VCaP (cell line): ENCODE results near the gene CIT.

Source experiments
- H3K27ac ChIP-seq: fragments of 450-650 bp; 2 replicates; pipeline ENCODE4 v1.5.1; 2017
- CTCF ChIP-seq: fragments of 450-650 bp; conservative IDR thresholded peaks from 2 replicates; pipeline ENCODE4 v1.5.1; 2017; ENCODE audit warnings: mild to moderate bottlenecking, moderate library complexity

CIT gene

GRCh38 chr12:119803381-119803791 is 73.7 kb downstream of the CIT start:
- no peak for TF ChIP-seq CTCF
- no peak overlapping the region for H3K27ac ChIP-seq

GRCh38 chr12:119802472-119802871 is 74.6 kb downstream of the CIT start:
- TF ChIP-seq CTCF: no peak
- H3K27ac ChIP-seq: no peak overlapping the region

GRCh38 chr12:119797090-119797489 is 80.0 kb downstream of the CIT start:
- no peak for TF ChIP-seq CTCF

GRCh38 chr12:119796292-119796691 is 80.8 kb downstream of the CIT start:
- H3K27ac ChIP-seq: no peak overlapping the region
- no peak for TF ChIP-seq CTCF

More at GRCh38 chr12:119797090-119797489, 80.0 kb downstream of the CIT start:
- H3K27ac ChIP-seq: no peak overlapping the region

- TF ChIP-seq CTCF: no peak
- H3K27ac ChIP-seq: no peak overlapping the region
Measured at GRCh38 chr12:119791453-119791852, 85.7 kb downstream of the CIT start.

- TF ChIP-seq CTCF: no peak
- H3K27ac ChIP-seq: no peak overlapping the region
Measured at GRCh38 chr12:119788786-119789185, 88.3 kb downstream of the CIT start.

GRCh38 chr12:119786539-119786938 is 90.6 kb downstream of the CIT start:
- H3K27ac ChIP-seq: no peak overlapping the region
- TF ChIP-seq CTCF: no peak

GRCh38 chr12:119784673-119785072 is 92.4 kb downstream of the CIT start:
- no peak for TF ChIP-seq CTCF
- H3K27ac ChIP-seq: no peak overlapping the region
